HG02852 (cell line): Measurements from ENCODE around the gene PPFIA2.
"Not testable (repeated sequence)": the region's sequence is repeated elsewhere in the genome, so short reads cannot be mapped to it uniquely, and the experiment has no call there.

Experiments
- ATAC-seq: cut with Tn5 transposase; IDR thresholded peaks from one replicate; pipeline ENCODE4 v1.9.1; 2021; ENCODE audit warnings: mild to moderate bottlenecking, moderate library complexity; ENCODE audit not compliant: unreplicated experiment

PPFIA2 gene

GRCh38 chr12:81222846-81223592 is 536.1 kb downstream of the PPFIA2 start:
- no peak for ATAC-seq

GRCh38 chr12:81221681-81222080 is 537.5 kb downstream of the PPFIA2 start:
- no peak for ATAC-seq

- ATAC-seq = no peak
These were observed 542.4 kb downstream of the PPFIA2 start for GRCh38 chr12:81216739-81217138.

DNA sequence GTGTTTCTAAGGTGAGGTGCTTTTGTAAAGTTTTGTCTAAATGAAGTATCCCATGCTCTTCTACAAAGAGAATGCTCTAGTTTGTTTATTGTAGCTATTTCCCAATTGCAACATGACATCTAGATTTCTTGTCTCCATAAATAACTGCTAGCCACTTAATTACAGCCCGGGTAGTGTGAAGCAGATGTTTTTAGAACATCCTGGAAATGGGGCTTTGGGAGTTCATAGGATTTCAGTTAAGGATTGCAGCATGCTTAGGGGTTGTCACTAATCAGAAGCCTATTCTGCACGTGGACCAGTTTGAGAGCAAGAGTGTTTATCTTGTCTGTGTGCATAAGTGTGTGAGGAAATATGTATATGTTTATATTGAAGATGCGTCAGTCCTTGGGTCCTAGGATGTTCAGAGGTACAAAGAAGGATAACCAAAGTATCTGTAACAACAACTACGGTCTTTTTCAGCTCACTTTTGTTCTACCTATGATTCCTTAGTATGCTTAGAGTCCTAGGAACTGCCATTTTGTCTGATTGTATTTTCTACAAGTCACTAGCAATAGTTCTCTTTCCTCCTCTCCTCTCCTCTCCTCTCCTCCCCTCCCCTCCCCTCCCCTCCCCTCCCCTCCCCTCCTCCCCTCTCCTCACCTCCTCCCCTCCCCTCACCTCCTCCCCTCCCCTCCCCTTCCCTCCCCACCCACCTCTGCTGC is 546.0 kb downstream of the PPFIA2 start:
- ATAC-seq = no peak

DNA sequence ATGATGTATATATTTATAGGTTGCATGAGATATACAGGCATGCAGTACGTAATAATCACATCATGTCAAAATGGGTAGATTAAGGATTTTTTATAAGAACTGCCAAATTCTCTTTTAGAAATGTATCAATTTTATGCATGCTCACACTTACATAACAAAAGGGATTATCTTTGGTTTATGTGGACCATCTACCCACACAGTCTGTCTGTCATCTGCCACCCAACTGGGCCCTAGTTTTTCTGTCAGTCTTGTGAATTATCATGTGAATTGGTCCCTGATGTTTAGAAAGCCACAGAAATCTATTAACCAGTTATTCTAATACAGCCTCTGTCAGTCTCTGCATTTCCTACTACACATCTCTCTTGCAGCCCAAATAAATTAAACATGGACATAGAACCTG is 547.8 kb downstream of the PPFIA2 start:
- no peak for ATAC-seq

GRCh38 chr12:81209772-81210225 is 549.4 kb downstream of the PPFIA2 start:
- not testable (repeated sequence) for ATAC-seq

DNA sequence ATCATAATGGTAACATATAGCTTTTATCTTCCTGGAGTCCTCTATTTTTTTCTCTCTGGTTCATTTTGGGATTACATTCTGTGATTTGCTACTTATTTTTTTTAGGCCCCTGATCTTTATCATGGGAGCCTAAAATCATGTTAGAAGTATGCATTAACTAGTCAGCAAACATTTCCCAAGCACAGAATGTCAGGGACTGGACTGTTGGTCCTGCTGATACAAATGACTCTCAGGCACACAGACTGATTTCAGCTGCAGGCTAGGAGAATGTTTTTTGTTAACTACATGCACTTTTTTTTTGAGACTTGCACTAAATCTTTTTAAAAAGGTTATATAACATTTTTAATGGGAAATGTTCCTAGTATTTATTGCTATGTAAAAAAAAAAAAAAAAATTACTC is 550.1 kb downstream of the PPFIA2 start:
- no peak for ATAC-seq

DNA sequence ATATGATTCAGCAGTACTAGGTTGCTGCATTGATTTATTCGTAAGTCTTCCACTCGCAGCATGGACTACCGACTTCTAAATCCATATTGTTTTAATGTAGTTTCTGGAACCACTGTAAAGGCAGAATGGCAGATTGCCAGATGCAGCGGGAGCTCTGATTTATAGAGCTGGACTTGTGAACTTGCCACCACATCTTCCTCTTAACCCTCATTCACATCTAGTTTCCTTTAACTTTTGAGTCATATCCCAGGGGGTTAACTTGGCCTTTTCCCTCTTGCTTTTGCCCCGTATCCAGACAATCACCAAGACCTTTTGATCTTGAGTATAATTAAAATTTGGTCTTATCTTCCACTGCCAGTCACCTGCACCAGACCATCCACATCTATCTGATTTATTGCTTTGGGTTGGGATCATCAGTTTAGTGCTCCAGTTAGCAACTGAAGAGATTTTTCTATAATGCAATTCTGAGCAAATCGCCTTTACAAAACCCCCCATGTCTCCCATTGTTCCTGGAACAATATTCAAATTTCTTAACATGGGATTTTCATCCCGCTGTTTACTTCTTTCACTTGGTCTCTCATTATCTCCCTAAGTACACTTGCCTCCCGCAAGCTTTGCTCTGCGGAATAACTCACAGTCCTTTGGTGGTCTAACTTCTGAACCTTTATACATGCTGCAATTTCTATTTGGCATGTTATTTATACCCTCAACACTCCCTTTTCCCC is 550.8 kb downstream of the PPFIA2 start:
- ATAC-seq = no peak
